ENCODE results near the gene PLOD2.

GRCh38 chr3:146160964-146161662, at the start of gene PLOD2:
- TF ChIP-seq POLR2AphosphoS5 (IDR thresholded peaks at IDR 0.05; ENCODE audit: low read depth, low read length) (no peak), SPI1 (IDR thresholded peaks at IDR 0.05; ENCODE audit: low read depth, low read length) (no peak), POLR2A (IDR thresholded peaks at IDR 0.05; ENCODE audit: low read depth, low read length) (no peak)
